Measurements from ENCODE around the gene GMDS. TPM values are rescaled to one million over a fixed set of nuclear protein-coding genes. Genes with fewer than 3 reads are reported as not detected.

GMDS gene
- total RNA-seq, 2 donors from 2014 or later, result 18.2 to 20.5 TPM

DNA sequence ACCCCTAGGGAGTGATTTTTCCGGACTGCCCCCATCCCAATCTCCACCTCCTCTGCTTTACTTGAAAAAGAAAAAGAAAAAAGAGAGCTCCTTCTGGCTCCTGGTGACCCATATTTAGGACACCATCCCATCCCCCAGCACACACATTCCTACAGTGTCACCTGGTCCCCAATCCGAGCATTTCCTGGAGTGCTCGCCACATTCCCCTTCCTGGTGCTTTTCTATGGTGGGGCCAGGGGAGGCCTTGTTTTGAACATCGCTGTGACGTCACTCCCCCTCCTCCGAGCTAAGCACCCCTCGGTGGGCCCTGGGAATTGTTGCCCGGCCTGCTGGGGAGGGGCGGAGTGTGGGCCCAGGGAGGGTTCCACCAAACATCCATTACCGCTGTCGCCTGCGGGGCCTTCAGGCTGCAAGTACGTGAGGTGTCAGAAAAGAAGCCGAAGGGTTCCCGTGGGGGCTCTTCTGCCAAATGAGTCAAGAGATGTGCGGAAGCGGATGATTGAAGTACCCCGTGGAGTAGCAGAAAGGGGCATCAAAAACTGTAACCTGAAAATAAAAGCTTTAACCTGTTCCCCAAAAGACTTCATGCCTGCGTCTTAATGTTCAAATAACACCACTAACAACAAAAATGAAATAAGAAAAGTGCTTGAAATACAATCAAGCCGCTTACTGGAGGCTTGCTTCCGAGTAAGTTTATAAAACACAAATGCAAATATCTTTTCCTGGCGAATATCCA is 638.5 kb downstream of the GMDS start:
- H3K36me3 Mint-ChIP-seq (ENCODE audit: low read depth), result peaks cover 10% of the 10 kb centered on the region
- peak overlapping the region; percentile 73 for H3K4me3 Mint-ChIP-seq
- peak overlapping the region; percentile 65 for H3K27ac Mint-ChIP-seq
- no peak for ATAC-seq
- peaks cover 64% of the 10 kb centered on the region for H3K27me3 Mint-ChIP-seq
- peaks cover 26% of the 10 kb centered on the region for H3K4me1 Mint-ChIP-seq
- DNase-seq, result no peak
- H3K9me3 ChIP-seq (ENCODE audit: control insufficient read depth, low read length, poor library complexity, severe bottlenecking), result no peaks in the 10 kb centered on the region

DNA sequence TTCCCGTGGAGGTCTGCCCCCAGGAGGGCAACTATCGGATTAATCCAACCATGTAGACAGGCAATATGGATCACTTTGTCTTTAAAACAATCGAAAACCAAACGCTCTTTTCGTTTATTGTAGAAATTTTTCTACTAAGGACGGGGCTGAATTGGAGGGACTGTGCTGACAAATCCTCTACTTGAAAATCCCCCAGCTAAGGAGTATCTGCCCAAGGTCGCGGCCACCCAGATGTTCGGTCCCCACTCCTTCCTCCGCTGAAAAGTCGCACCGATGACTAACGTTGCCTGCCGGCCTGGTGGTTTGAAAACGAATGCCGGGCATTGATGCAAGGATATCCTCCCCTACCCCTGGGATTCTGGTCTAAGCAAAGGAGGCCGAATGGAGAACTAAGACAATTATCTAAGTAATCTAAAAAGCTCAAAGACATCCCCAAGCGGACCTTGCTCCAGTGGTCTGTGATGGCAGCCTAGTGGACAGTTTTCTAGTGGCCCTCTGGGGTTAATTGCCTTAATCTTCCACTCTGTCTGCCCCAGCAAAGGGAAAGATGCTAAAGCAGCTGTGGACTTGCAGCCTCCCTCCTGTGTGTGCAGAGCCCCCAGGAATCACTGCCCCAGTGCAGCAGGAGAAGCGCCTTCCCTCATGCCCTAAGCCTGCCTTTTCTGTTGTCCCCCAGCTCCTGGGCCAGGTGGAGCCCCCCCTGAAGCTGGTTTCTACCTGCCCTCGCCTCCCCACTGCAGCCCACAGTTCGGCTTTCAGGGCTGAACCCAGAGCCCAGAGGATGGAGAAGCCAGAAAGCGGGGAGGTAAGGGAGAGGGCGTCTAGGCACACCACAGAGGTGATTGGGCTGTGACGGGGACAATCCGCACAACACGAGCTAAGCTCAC is 639.3 kb downstream of the GMDS start:
- H3K4me1 Mint-ChIP-seq, result peaks cover 26% of the 10 kb centered on the region
- peak overlapping the region; percentile 65 for H3K27ac Mint-ChIP-seq
- peaks cover 65% of the 10 kb centered on the region for H3K27me3 Mint-ChIP-seq

DNA sequence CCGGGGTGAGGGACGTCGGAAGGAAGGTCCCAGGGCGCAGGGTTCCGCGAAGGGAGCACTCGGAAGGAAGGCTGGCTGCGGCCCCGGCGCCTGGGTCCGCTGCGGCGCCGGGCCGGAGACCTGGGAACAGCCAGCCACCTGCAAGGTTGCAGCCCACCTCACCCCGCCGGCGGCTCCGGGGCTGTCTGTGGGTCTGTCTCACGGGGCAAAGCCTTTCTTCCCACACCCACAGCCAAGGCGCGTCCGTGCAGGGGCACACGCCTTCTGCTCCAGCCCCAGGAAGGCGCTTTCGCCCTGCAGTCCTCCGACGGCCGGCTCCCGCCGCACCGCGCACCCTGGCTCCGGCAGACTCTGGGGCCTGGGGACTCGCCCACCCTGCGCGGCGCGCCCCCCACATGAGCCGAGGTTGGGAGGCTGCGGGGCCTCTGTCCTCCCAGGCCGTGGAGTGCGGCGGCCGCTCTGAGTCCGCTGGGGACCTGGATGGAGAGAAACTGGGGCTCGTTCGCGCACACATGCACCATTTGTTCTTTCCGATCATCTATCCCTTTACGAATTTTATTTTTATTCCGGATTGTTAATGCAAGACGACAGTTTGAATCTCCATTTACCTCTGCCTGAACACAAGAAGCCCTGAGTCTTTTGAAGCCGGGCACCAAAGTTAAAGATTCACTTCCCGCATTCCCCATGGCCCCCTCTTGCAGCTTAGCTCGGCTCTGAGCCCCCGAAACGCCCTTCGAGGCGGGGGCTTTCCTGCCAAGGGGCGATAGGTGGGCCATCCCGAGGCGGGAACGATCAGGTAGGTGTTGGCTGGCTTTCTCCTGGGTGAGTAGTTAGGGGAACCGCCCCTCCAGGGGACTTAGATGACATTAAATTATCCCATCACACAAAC is 640.2 kb downstream of the GMDS start:
- Mint-ChIP-seq H3K27ac (peak overlapping the region; percentile 65), H3K4me3 (peak overlapping the region; percentile 77), H3K36me3 (ENCODE audit: low read depth) (peaks cover 10% of the 10 kb centered on the region), H3K27me3 (peaks cover 70% of the 10 kb centered on the region), H3K4me1 (peaks cover 22% of the 10 kb centered on the region)
- no peaks in the 10 kb centered on the region for H3K9me3 ChIP-seq (ENCODE audit: control insufficient read depth, low read length, poor library complexity, severe bottlenecking)
- no peak for DNase-seq
- ATAC-seq, result peak; percentile 10

More for the DNA sequence above, 639.3 kb downstream of the GMDS start:
- DNase-seq (no peak), ATAC-seq (no peak)
- H3K9me3 ChIP-seq (ENCODE audit: control insufficient read depth, low read length, poor library complexity, severe bottlenecking), result no peaks in the 10 kb centered on the region
- H3K36me3 Mint-ChIP-seq (ENCODE audit: low read depth), result peaks cover 10% of the 10 kb centered on the region
- peak overlapping the region; percentile 77 for H3K4me3 Mint-ChIP-seq

DNA sequence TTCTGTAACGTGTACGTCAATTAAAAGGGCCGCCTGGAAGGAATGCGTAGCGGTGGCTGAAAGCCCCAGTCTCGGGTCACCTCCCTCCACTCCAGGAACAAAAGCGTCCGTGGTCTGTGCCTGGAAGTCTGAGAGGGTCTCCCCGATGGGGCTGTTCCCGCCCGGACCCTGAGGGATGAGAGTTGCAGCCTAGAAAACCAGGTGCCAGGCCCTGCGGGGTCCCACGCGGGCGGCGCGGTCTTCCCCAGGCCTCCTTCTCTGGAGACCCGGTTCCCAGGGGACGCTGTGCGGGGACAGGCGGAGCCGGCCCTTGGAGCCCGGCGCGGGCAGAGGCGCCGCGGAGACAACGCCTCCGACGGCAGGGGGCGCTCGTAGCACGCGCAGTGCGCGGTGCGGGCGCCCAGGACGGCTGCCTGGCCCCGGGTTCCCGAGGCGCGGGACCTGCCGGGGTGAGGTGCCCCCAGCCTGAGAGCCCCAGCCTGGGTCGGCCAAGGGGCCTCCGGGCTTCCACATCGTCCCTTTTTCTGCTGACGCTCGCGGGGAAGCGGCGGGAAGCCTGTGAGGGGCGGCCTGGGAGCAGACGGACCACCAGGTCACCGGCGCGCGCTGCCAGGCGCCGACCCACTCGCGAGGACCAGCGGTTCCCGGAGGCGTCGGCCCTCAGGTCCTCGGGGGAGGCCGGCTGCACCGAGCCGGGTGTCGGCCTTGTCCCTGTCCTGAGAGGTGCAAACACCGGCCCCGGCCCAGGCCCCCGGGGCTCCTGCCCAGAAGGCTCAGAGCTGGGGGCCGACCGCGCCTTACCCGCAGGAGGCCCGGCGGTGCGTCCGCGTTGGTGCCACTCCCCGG is 641.0 kb downstream of the GMDS start:
- peaks cover 22% of the 10 kb centered on the region for H3K4me1 Mint-ChIP-seq
- no peaks in the 10 kb centered on the region for H3K9me3 ChIP-seq (ENCODE audit: control insufficient read depth, low read length, poor library complexity, severe bottlenecking)
- ATAC-seq (peak; percentile 81), DNase-seq (peak; percentile 48 to 71 (median 70))
- H3K27ac Mint-ChIP-seq, result no peak overlapping the region
- peak overlapping the region; percentile 33 for H3K4me3 Mint-ChIP-seq
- H3K36me3 Mint-ChIP-seq (ENCODE audit: low read depth), result peaks cover 12% of the 10 kb centered on the region
- H3K27me3 Mint-ChIP-seq, result peaks cover 79% of the 10 kb centered on the region

DNA sequence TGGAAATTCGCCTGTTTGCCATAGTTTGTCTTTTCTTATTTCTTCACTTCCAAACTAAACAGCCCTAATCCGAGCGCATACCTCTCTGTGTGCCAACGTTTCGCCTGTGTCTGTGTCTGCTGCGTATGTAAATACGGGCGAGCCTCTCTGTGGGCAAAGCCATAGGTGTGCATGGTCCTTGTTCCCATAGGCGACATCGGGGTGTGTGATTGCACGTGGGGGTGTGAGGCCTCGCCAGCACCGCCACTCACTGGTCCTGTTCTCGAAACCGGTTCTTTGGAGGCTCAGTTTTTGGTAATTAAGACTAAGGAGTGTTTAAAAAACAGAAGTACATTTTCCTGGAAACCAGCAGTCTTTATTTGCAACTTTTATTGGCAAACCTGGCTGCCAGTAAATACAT is 641.7 kb downstream of the GMDS start:
- Mint-ChIP-seq H3K36me3 (ENCODE audit: low read depth) (peaks cover 12% of the 10 kb centered on the region), H3K27ac (no peak overlapping the region), H3K27me3 (peaks cover 83% of the 10 kb centered on the region), H3K4me1 (peaks cover 22% of the 10 kb centered on the region), H3K4me3 (peak overlapping the region; percentile 33)
- ATAC-seq (no peak), DNase-seq (no peak)
- H3K9me3 ChIP-seq (ENCODE audit: control insufficient read depth, low read length, poor library complexity, severe bottlenecking), result no peaks in the 10 kb centered on the region

DNA sequence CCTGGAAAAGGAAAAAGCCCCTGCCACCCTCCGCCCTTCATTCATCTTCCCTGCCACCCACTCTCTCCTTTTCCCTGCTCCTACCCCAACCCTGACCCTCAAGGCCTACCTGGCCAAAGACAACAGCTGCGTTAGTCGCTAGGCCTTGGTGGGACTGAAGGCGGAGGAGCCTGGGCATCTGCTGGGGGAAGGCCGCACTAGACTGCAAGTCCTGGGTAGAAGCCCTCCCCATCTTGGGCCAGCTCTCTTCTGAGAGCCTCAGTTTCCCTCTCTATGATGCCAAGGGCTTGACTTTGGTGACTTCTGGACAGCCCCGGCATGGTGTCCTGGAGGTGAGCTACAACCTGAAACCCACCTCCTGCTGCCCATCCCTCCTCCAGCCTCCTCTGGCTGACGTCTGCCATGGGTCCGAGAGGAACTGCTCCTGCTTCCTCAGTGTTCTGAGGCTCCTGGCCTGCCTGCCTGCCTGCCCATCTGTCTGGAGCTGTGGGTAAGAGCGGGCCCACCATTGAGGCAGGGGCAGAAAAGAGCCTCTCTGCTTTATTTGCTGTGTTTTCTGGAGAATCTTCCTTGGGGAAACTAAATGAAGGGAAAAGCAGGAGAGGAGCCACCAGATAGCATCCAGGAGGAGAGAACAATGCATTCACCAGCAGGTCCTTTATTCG is 643.2 kb downstream of the GMDS start:
- DNase-seq (no peak), ATAC-seq (no peak)
- no peaks in the 10 kb centered on the region for H3K9me3 ChIP-seq (ENCODE audit: control insufficient read depth, low read length, poor library complexity, severe bottlenecking)
- Mint-ChIP-seq H3K36me3 (ENCODE audit: low read depth) (peaks cover 11% of the 10 kb centered on the region), H3K4me1 (peaks cover 18% of the 10 kb centered on the region), H3K27ac (no peak overlapping the region), H3K27me3 (peaks cover 83% of the 10 kb centered on the region), H3K4me3 (no peak overlapping the region)

DNA sequence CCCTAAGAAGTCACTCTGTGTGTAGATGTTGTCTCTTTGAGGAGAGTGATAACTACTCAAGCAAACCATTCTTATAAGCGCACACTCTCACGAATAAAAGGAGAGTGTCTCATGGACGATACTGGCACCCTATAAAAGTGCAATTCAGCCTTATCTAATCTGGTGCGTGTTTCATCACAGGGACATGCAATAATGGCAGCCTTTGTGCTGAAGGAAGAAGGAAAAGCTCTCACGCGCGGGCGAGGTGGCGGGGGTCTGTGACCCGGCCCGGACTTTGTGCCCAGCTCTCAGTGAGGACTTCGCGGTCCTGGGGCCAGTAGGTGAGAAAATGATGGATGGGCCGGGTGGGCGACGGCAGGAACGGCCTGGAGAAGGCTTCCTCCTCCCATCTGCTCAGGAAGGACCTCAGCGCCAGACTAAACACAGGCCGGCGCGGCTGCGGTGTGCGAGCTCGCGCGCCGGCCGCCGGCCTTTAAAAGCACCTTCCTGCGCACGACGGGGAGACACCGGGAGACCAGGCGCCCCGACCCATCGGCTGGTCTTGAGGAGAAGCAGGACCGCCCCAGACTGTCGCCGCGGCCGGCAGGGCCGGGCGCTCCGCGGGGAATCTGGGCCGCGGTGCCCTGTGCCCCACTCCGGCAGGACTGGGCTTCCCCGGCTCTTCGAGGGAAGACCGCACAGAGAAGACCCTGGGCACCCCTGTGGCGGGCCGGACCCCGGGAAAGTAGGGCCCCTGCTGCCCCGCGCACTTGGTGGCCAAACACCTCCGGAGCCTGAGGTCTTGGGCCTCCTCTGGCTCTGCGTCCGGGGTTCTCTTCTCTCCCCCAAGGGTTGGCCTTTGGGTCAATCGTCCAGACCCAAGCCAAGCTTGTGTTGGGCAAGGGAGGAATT is 644.0 kb downstream of the GMDS start:
- Mint-ChIP-seq H3K27me3 (peaks cover 83% of the 10 kb centered on the region), H3K36me3 (ENCODE audit: low read depth) (peaks cover 10% of the 10 kb centered on the region), H3K4me1 (peaks cover 14% of the 10 kb centered on the region), H3K27ac (no peak overlapping the region), H3K4me3 (no peak overlapping the region)
- DNase-seq (no peak), ATAC-seq (no peak)
- H3K9me3 ChIP-seq (ENCODE audit: control insufficient read depth, low read length, poor library complexity, severe bottlenecking), result no peaks in the 10 kb centered on the region

DNA sequence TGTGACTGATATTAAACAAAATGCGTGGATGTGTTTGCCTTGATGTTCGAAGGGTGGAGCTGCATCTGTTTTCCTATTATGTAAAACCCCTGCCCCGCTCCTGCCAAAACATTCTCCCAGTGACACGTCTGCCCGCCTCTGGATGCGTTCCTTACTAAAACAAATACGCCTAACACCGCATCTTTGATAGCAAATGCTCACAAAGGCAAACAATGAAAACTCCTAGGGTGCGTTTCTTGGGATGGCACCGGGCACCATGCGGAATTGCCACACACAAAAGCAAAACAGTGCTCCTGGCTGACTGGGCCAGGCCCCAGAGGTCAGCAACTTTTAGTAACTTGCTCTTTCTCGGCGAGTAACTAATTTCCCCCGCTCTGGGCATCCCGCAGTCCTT is 644.6 kb downstream of the GMDS start:
- H3K4me1 Mint-ChIP-seq, result peaks cover 13% of the 10 kb centered on the region
- H3K9me3 ChIP-seq (ENCODE audit: control insufficient read depth, low read length, poor library complexity, severe bottlenecking), result no peaks in the 10 kb centered on the region
- no peak for ATAC-seq
- peaks cover 10% of the 10 kb centered on the region for H3K36me3 Mint-ChIP-seq (ENCODE audit: low read depth)
- H3K27me3 Mint-ChIP-seq, result peaks cover 83% of the 10 kb centered on the region
- H3K4me3 Mint-ChIP-seq, result no peak overlapping the region
- H3K27ac Mint-ChIP-seq, result no peak overlapping the region
- DNase-seq, result no peak

DNA sequence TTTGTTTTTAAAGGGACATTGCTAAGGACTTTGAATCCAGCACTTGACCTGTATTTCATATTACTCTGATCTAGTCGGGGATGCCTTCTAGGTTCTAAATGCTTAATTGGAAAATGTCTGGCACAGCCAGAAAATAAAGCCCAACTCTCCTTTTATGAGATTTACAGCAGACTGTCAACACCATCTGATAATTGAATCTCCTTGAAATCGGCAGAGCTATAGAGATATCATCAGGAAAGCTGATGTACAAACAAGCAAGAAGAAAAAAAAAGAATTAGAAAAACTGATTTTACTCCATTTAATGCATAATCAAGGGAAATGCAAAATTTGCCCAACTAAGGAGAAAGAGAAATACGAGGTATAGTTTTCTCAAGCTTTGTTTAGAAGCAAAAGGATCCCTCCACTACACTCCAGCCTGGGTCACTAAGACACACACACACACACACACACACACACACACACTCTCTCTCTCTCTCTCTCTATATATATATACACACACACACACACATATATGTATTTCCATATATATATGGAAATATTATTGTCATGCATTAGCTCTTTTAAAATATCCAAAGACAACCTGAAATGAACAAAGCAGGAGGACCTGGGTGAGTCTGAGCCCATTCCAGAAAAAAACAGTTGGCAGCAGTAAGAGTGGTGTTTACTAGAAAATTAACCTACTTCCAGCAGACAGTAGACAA is 645.2 kb downstream of the GMDS start:
- no peak for DNase-seq
- Mint-ChIP-seq H3K4me1 (peaks cover 9% of the 10 kb centered on the region), H3K27ac (no peak overlapping the region), H3K27me3 (peaks cover 77% of the 10 kb centered on the region), H3K4me3 (no peak overlapping the region), H3K36me3 (ENCODE audit: low read depth) (peaks cover 10% of the 10 kb centered on the region)
- no peaks in the 10 kb centered on the region for H3K9me3 ChIP-seq (ENCODE audit: control insufficient read depth, low read length, poor library complexity, severe bottlenecking)
- no peak for ATAC-seq

DNA sequence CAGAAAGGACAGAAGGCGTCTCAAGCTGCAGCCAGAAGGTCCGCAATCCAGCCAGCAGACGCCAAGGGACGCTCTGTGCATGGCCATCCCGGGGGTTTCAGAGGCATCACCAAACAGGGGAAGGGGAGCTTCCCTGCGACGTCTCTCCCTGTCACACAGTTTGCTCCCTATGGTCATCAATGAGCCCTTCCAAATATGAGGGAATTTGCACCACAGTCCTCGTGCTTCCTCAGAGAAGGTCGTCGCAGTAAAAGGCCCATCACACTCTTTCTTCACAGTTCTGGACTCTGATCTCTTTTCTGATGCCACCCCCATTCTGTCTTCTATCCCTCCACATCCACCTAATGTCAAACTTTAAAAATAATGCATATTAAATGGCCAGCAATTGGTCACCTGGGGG is 645.9 kb downstream of the GMDS start:
- H3K9me3 ChIP-seq (ENCODE audit: control insufficient read depth, low read length, poor library complexity, severe bottlenecking), result no peaks in the 10 kb centered on the region
- DNase-seq, result no peak
- Mint-ChIP-seq H3K27ac (no peak overlapping the region), H3K36me3 (ENCODE audit: low read depth) (peaks cover 10% of the 10 kb centered on the region), H3K4me3 (no peak overlapping the region), H3K27me3 (peaks cover 82% of the 10 kb centered on the region), H3K4me1 (peaks cover 9% of the 10 kb centered on the region)
- no peak for ATAC-seq

DNA sequence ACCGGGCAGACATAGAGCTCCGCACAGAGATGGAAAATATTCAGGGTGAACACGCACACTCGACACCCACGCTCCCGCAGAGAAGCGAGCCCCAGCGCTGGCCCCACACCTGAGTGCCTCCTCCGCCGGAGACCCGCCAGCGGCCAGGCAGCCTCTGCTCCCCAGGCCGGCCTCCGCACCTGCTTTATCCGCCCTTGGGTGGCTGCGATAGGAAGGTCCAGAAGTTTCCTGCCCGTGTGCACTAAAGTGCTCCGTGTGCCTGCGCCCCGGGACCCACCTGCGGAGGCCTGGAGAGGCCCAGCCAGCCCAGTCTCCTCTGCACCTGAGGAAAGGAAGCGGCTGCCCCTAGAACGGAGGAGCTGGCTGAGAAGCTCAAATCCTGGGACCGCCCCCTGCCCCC is 646.5 kb downstream of the GMDS start:
- Mint-ChIP-seq H3K36me3 (ENCODE audit: low read depth) (peaks cover 10% of the 10 kb centered on the region), H3K4me1 (peaks cover 9% of the 10 kb centered on the region), H3K27ac (no peak overlapping the region), H3K27me3 (peaks cover 85% of the 10 kb centered on the region), H3K4me3 (no peak overlapping the region)
- no peak for DNase-seq
- no peaks in the 10 kb centered on the region for H3K9me3 ChIP-seq (ENCODE audit: control insufficient read depth, low read length, poor library complexity, severe bottlenecking)
- no peak for ATAC-seq
